K562 (cell line): Measurements from ENCODE around the gene KLHL6. TPM values are rescaled to one million over a fixed set of nuclear protein-coding genes. Genes with fewer than 3 reads are reported as not detected.
A peak's percentile ranks its signal among the peaks of the same experiment; 100 is the strongest.

Source experiments
- ATF3 ChIP-seq, 2 experiments: fragments of 450-650 bp in 1 of 2; sonication (generic) in 1 of 2; formaldehyde crosslinking in 1 of 2; IDR thresholded peaks in 1 of 2; conservative IDR thresholded peaks in 1 of 2; 2 replicates each; pipeline versions ENCODE4 v1.6.1 to v1.8.1; 2016 to 2023; ENCODE audit warnings: mild to moderate bottlenecking in 2 of 2, moderate library complexity in 2 of 2, inconsistent platforms in 1 of 2, missing genetic modification reagents in 1 of 2
- DACH1 ChIP-seq: fragments of 450-650 bp; IDR thresholded peaks from 2 replicates; pipeline ENCODE4 v1.6.1; 2018; ENCODE audit not compliant: partially characterized antibody
- FOXK1 ChIP-seq: sonication (generic); formaldehyde crosslinking; IDR thresholded peaks from 2 replicates; pipeline ENCODE4 v1.8.0; 2022; ENCODE audit warnings: missing genetic modification reagents, mild to moderate bottlenecking, borderline replicate concordance
- FOXP1 ChIP-seq: sonication (generic); formaldehyde crosslinking; IDR thresholded peaks from 2 replicates; pipeline ENCODE4 v1.8.0; 2022; ENCODE audit warnings: mild to moderate bottlenecking, missing genetic modification reagents
- L3MBTL2 ChIP-seq: fragments of 450-650 bp; IDR thresholded peaks from 2 replicates; pipeline ENCODE4 v1.6.1; 2016; ENCODE audit warnings: mild to moderate bottlenecking, moderate library complexity
- MAFG ChIP-seq: fragments of 450-650 bp; conservative IDR thresholded peaks from 2 replicates; pipeline ENCODE4 v1.6.1; 2016; ENCODE audit warnings: missing genetic modification characterization, missing compliant biosample characterization
- MCM7 ChIP-seq, 2 experiments: fragments of 450-650 bp; IDR thresholded peaks; 2 replicates each; pipeline ENCODE4 v1.6.1; 2016 to 2018
- NFE2 ChIP-seq: IDR thresholded peaks from 2 replicates; pipeline ENCODE4 v1.6.1; 2014; ENCODE audit warnings: antibody characterized with exemption, low read depth
- RB1 ChIP-seq: fragments of 450-650 bp; IDR thresholded peaks from 2 replicates; pipeline ENCODE4 v1.6.1; 2017; ENCODE audit warnings: low read depth, mild to moderate bottlenecking
- RREB1 ChIP-seq: fragments of 250-450 bp; sonication (Bioruptor Pico); IDR thresholded peaks from 2 replicates; pipeline ENCODE4 v1.4.0; 2020
- SAP30 ChIP-seq: fragments of 200-600 bp; sonication (generic); IDR thresholded peaks from 2 replicates; pipeline ENCODE4 v1.6.1; 2012; ENCODE audit warnings: borderline replicate concordance, low read depth, mild to moderate bottlenecking, moderate library complexity, low read length, control low read depth, inconsistent platforms; ENCODE audit not compliant: insufficient read depth, poor library complexity, severe bottlenecking
- SOX6 ChIP-seq: fragments of 450-650 bp; IDR thresholded peaks from 2 replicates; pipeline ENCODE4 v1.6.1; 2014; ENCODE audit warnings: mild to moderate bottlenecking
- TEAD2 ChIP-seq: fragments of 450-650 bp; IDR thresholded peaks from 2 replicates; pipeline ENCODE4 v1.6.1; 2016; ENCODE audit warnings: missing genetic modification characterization, control low read depth, missing compliant biosample characterization
- TEAD4 ChIP-seq, 2 experiments: sonication (generic) in 1 of 2; formaldehyde crosslinking in 1 of 2; IDR thresholded peaks; 2 replicates each; pipeline versions ENCODE4 v1.6.1 to v1.8.0; 2012 to 2022; ENCODE audit warnings: borderline replicate concordance in 1 of 2, inconsistent platforms in 1 of 2, low read length in 1 of 2, mild to moderate bottlenecking in 1 of 2, missing genetic modification reagents in 1 of 2
- ZNF146 ChIP-seq: IDR thresholded peaks from one replicate; pipeline ENCODE4 v1.6.1; 2018; ENCODE audit warnings: missing compliant biosample characterization; ENCODE audit not compliant: unreplicated experiment
- ZNF311 ChIP-seq: fragments of 250-450 bp; sonication (Bioruptor Pico); IDR thresholded peaks from 2 replicates; pipeline ENCODE4 v1.4.0; 2020; ENCODE audit warnings: mild to moderate bottlenecking, moderate library complexity
- ZNF584 ChIP-seq: fragments of 200-800 bp; sonication (Bioruptor generic); IDR thresholded peaks from 2 replicates; pipeline ENCODE4 v1.6.1; 2016; ENCODE audit warnings: low read depth, mild to moderate bottlenecking, missing genetic modification characterization, missing compliant biosample characterization
- ZNF639 ChIP-seq, 2 experiments: fragments of 200-800 bp in 1 of 2; sonication (Bioruptor generic) in 1 of 2; sonication (generic) in 1 of 2; formaldehyde crosslinking in 1 of 2; IDR thresholded peaks in 1 of 2; conservative IDR thresholded peaks in 1 of 2; 2 replicates each; pipeline versions ENCODE4 v1.5.0 to v1.6.1; 2016 to 2020; ENCODE audit warnings: missing compliant biosample characterization in 1 of 2, missing genetic modification characterization in 1 of 2, missing genetic modification reagents in 1 of 2
- ZNF766 ChIP-seq: fragments of 200-800 bp; sonication (Bioruptor generic); conservative IDR thresholded peaks from 2 replicates; pipeline ENCODE4 v1.6.1; 2016; ENCODE audit warnings: missing genetic modification characterization, missing compliant biosample characterization
- polyA plus RNA-seq, 8 experiments: library from polyadenylated mRNA; depleted of rRNA in 4 of 8; stranded (reverse) in 5 of 8; unstranded in 3 of 8; fragments of >200 nt; fragmentation: Nextera tagmentation in 2 of 8; fragmentation: Illumina TruSeq in 1 of 8; extraction: Ambion mirVana in 2 of 8; extraction: Trizol in 1 of 8; gene quantifications; 2 replicates each; pipeline versions ENCODE4 v1.2.1 to v1.2.3, GENCODE V29; 2011 to 2014; ENCODE audit warnings: inconsistent platforms in 1 of 8, missing spikeins in 1 of 8
- total RNA-seq, 7 experiments: library from RNA; depleted of rRNA in 6 of 7; stranded (reverse); fragments of >200 nt in 6 of 7; fragmentation: Illumina TruSeq in 2 of 7; extraction: Trizol in 2 of 7; gene quantifications; 2 replicates each; pipeline versions ENCODE4 v1.2.1 to v1.2.3, GENCODE V29; 2011 to 2021; ENCODE audit warnings: low replicate concordance in 1 of 7

Gene KLHL6
- total and polyA plus RNA-seq, 9 of the 15 experiments (the other 6 are each of a cell fraction or from before 2014, with no cell fraction given): 0.18 to 2.1 (median 1.4) TPM

- TF ChIP-seq ZNF146 (CRISPR knock-in tag) (no peak), SOX6 (peak; percentile 60; the same call in 1 of the 2 replicates), ZNF766 (CRISPR knock-in tag) (peak; percentile 59), SAP30 (no peak), ZNF584 (CRISPR knock-in tag) (0 out of 2 replicates have a peak, but pooled peaks have one; percentile 40), FOXP1 (no peak), RB1 (no peak), ATF3 (IDR thresholded peaks at IDR 0.05) (no peak), ATF3 (CRISPR knock-in tag; conservative IDR thresholded peaks at IDR 0.05) (no peak), NFE2 (no peak; the same call in 1 of the 2 replicates), DACH1 (no peak), MAFG (tag) (peak; percentile 84), FOXK1 (CRISPR knock-in tag) (no peak), ZNF311 (CRISPR knock-in tag) (no peak), ZNF639 (CRISPR knock-in tag; conservative IDR thresholded peaks at IDR 0.05 in 1 of 2, IDR thresholded peaks at IDR 0.05 in 1 of 2) (0 out of 4 replicates have a peak, but pooled peaks of 1 of the 2 experiments have one; percentile 26), MCM7 (IDR thresholded peaks at IDR 0.05) (no peak), L3MBTL2 (peak; percentile 51), RREB1 (CRISPR knock-in tag) (no peak), TEAD4 (IDR thresholded peaks at IDR 0.05; ENCODE audit: low read length) (peak; percentile 74), TEAD4 (CRISPR knock-in tag; IDR thresholded peaks at IDR 0.05; ENCODE audit: borderline replicate concordance) (no peak), TEAD2 (no peak)
These were observed 2.0 kb downstream of the KLHL6 start (continued) for GRCh38 chr3:183553334-183554026.
